PC-9 (cell line): ENCODE measurements around the gene CYP2C19.

ENCODE experiments used
- EZH2 ChIP-seq: fragments of 200-600 bp; sonication (generic); IDR thresholded peaks from 2 replicates; pipeline ENCODE4 v1.8.0; 2017; ENCODE audit warnings: antibody characterized with exemption, low read depth
- TF ChIP-seq, protein P1 (sequence below): fragments of 200-600 bp; sonication (generic); conservative IDR thresholded peaks from 2 replicates; pipeline ENCODE4 v1.6.1; 2017; ENCODE audit warnings: mixed run types, antibody characterized with exemption, mild to moderate bottlenecking, moderate library complexity

DNA sequence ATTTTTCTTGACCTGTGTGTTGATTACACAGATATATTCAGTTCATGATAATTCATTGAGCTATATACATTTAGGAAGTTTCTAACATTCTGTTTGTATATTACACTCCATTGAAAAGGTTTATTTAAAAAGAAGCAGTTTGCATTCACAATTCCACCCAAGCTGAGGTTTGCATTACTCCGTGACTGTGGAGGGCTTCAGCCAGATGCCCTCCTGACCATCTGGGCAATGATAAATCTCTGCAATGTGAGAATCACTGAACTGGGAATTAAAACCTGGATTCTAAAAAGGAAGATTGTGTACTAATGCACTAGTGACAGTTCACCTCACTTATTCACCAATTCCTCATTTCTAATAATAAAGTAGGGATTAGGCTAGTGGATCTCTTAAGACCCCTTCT is 139.6 kb downstream of the CYP2C19 start:
- TF ChIP-seq, protein P1, sequence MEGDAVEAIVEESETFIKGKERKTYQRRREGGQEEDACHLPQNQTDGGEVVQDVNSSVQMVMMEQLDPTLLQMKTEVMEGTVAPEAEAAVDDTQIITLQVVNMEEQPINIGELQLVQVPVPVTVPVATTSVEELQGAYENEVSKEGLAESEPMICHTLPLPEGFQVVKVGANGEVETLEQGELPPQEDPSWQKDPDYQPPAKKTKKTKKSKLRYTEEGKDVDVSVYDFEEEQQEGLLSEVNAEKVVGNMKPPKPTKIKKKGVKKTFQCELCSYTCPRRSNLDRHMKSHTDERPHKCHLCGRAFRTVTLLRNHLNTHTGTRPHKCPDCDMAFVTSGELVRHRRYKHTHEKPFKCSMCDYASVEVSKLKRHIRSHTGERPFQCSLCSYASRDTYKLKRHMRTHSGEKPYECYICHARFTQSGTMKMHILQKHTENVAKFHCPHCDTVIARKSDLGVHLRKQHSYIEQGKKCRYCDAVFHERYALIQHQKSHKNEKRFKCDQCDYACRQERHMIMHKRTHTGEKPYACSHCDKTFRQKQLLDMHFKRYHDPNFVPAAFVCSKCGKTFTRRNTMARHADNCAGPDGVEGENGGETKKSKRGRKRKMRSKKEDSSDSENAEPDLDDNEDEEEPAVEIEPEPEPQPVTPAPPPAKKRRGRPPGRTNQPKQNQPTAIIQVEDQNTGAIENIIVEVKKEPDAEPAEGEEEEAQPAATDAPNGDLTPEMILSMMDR, result no peak
- TF ChIP-seq EZH2, result no peak
